Thoracic aorta (tissue), 2 donors: Measurements from ENCODE around the gene RBM18. TPM values are rescaled to one million over a fixed set of nuclear protein-coding genes. Genes with fewer than 3 reads are reported as not detected.

Experiments used
- ATAC-seq: fragments of 150-250 bp; one replicate; pipeline ENCODE4 v1.8.0; 2017; ENCODE audit warnings: low read depth; ENCODE audit not compliant: insufficient number of reproducible peaks, low FRiP score
- DNase-seq: peaks from one replicate; pipeline ENCODE4 v3.0.0-alpha.2; 2020; ENCODE audit warnings: low spot score
- H3K27ac ChIP-seq, 2 donors: fragments of 200-600 bp; sonication (generic); 1 replicate in 1 of 2; 2 replicates in 1 of 2; pipeline ENCODE4 v1.5.1; 2016; ENCODE audit warnings: mild to moderate bottlenecking in 2 of 2, moderate library complexity in 2 of 2
- H3K27me3 ChIP-seq: fragments of 200-600 bp; sonication (generic); replicated peaks from 2 replicates; pipeline ENCODE4 v1.6.0; 2016; ENCODE audit warnings: mild to moderate bottlenecking; ENCODE audit not compliant: insufficient read depth
- H3K36me3 ChIP-seq: fragments of 200-600 bp; sonication (generic); one replicate; pipeline ENCODE4 v1.5.1; 2016
- H3K4me1 ChIP-seq, 2 donors: fragments of 200-600 bp; sonication (generic); 1 replicate in 1 of 2; 2 replicates in 1 of 2; pipeline versions ENCODE4 v1.5.1 to v1.6.0; 2016; ENCODE audit warnings: low read depth in 2 of 2, mild to moderate bottlenecking in 1 of 2; ENCODE audit not compliant: control insufficient read depth in 1 of 2
- H3K4me3 ChIP-seq: fragments of 200-600 bp; sonication (generic); 2 replicates; pipeline ENCODE4 v1.5.1; 2016; ENCODE audit warnings: mild to moderate bottlenecking
- H3K9me3 ChIP-seq: fragments of 200-600 bp; sonication (generic); 2 replicates; pipeline ENCODE4 v1.5.1; 2016
- total RNA-seq, 2 donors: library from RNA; depleted of rRNA; stranded (reverse); fragments of >200 nt; gene quantifications; one replicate each; pipeline versions ENCODE4 v1.1.0 to v1.2.3, GENCODE V29; 2016
- TF ChIP-seq, protein P1 (sequence below): fragments of 200-600 bp; sonication (generic); IDR thresholded peaks from one replicate; pipeline ENCODE4 v1.5.1; 2019; ENCODE audit warnings: antibody characterized with exemption

The RBM18 gene
- total RNA-seq, 2 donors from 2014 or later = 7.3 to 10.5 TPM

DNA sequence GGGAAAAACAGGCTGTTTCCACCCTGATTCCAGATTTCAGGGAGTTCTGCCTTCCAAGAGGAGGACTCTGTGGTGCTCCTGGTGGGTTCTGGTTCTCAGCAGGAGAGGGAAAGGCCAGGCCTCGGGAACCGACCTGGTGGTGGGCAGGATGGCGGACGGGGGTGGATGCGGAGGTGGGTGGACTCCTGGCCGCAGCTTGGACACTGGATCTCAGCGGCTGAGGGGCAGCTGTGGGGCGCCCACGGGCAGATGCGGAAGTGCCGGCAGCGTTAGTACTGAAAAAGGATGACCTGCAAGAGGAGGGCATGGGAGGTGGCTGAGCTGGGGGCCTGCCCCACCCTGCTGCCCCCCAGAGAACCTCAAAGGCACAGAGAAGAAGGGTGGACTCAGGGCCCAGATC lies 60.1 kb downstream of the RBM18 start:
- H3K9me3 ChIP-seq = no peaks in the 10 kb centered on the region
- no peaks in the 10 kb centered on the region for H3K27me3 ChIP-seq
- no peak overlapping the region for H3K4me3 ChIP-seq
- ATAC-seq (no peak), DNase-seq (no peak)
- no peaks in the 10 kb centered on the region for H3K4me1 ChIP-seq
- H3K36me3 ChIP-seq = no peaks in the 10 kb centered on the region
- TF ChIP-seq, protein P1, sequence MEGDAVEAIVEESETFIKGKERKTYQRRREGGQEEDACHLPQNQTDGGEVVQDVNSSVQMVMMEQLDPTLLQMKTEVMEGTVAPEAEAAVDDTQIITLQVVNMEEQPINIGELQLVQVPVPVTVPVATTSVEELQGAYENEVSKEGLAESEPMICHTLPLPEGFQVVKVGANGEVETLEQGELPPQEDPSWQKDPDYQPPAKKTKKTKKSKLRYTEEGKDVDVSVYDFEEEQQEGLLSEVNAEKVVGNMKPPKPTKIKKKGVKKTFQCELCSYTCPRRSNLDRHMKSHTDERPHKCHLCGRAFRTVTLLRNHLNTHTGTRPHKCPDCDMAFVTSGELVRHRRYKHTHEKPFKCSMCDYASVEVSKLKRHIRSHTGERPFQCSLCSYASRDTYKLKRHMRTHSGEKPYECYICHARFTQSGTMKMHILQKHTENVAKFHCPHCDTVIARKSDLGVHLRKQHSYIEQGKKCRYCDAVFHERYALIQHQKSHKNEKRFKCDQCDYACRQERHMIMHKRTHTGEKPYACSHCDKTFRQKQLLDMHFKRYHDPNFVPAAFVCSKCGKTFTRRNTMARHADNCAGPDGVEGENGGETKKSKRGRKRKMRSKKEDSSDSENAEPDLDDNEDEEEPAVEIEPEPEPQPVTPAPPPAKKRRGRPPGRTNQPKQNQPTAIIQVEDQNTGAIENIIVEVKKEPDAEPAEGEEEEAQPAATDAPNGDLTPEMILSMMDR = no peak
- no peak overlapping the region for H3K27ac ChIP-seq

DNA sequence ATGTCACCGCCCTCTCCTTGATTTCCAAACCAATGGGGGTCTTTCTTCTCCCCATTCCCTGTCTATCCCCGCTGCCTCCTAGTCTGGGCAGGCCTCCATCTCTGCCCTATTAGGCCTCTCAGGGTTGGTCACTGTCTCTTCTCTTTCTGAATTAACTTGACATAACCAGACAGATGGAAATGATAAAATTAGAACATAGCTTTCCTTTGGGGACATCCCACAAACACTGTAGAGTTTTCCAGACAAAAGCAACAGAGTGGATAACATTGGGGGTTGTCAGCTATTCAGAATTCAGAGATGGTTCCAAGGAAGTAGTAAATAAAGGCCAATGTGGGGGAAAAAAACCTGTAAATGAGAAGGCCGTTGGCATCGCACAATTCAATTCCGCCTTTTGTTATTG lies 60.6 kb downstream of the RBM18 start:
- H3K36me3 ChIP-seq = no peaks in the 10 kb centered on the region

DNA sequence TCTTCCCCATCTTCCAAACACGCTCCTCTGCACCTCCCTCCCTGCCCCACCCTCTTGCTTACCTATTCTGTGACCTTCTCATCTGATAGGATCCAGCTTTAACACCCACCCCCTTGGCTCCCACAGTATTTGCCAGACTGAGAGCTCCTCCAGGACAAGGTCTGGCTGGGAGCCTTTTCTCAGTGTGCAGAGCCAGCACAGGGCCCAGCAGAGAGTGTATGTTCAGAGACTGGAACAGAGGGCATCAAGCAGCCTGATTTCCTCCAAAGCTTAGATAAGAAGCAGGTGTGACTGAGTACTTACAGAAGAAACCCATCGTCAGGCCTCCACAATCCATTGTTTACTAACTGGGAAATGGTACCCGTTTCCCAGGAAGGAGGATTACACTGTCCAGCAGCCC lies 62.5 kb downstream of the RBM18 start:
- no peak for DNase-seq
- Histone ChIP-seq H3K4me3 (no peak overlapping the region), H3K4me1 (no peaks in the 10 kb centered on the region)

More for the DNA sequence above, 60.6 kb downstream of the RBM18 start:
- no peaks in the 10 kb centered on the region for H3K27me3 ChIP-seq
- DNase-seq = no peak
- ATAC-seq = no peak
- H3K4me3 ChIP-seq = no peak overlapping the region
- TF ChIP-seq, protein P1 = no peak
- no peak overlapping the region for H3K27ac ChIP-seq
- H3K9me3 ChIP-seq = no peaks in the 10 kb centered on the region
- H3K4me1 ChIP-seq = no peaks in the 10 kb centered on the region

DNA sequence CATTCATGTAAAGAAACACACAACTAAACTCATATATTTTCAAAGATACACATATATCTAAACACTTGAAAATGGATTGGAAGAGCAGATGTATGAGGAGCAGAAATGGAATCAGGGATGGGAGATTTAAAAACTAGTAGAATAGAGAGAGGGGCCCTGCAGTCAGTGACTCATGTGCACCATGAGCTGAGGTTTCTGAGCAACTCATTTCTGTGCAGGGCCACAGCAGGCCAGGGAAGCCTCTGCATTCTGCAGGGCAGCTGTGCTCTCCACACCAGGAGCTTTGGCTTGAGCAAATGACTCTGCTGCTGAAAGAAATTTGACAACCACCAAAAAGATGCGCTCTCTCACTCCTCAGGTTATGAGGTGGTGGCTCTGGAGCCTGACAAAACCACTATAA lies 63.0 kb downstream of the RBM18 start:
- H3K4me3 ChIP-seq = no peak overlapping the region
- TF ChIP-seq, protein P1 = no peak
- ATAC-seq (no peak), DNase-seq (no peak)
- no peak overlapping the region for H3K27ac ChIP-seq
- no peaks in the 10 kb centered on the region for H3K4me1 ChIP-seq
- H3K9me3 ChIP-seq = no peaks in the 10 kb centered on the region
- H3K27me3 ChIP-seq = no peaks in the 10 kb centered on the region
- H3K36me3 ChIP-seq = no peaks in the 10 kb centered on the region

More for the DNA sequence above, 62.5 kb downstream of the RBM18 start:
- Histone ChIP-seq H3K27me3 (no peaks in the 10 kb centered on the region), H3K27ac (no peak overlapping the region), H3K36me3 (no peaks in the 10 kb centered on the region), H3K9me3 (no peaks in the 10 kb centered on the region)
- TF ChIP-seq, protein P1 = no peak
- no peak for ATAC-seq

DNA sequence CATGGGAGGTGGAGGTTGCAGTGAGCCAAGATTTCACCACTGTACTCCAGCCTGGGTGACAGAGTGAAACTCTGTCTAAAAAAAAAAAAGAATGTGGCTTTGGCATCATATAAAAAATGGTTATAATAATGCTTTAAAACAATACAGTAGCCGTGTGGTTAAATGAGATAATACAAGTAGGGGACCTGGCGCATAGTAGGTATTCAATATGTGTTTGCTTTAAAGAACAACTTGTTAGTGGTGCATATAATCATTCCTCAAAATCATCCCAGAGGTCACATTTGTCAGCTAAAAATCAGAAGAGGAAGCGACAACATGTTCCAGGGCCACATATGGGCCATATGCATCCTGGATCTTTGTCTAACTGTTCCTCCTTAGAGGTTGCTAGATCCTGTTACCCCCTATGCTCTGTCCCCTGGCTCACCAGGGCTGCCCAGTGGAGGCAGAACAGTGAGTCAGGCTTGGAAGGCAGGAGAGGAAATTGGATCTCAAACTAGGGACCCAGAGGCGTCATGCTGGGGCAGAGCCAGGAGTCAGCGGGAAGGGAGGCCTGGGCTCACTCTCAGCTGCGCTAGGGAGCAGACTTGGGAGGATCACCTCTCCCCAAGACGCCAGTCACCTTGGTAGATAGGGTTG lies 63.6 kb downstream of the RBM18 start:
- H3K27ac ChIP-seq = no peak overlapping the region
- ATAC-seq (no peak), DNase-seq (no peak)
- H3K27me3 ChIP-seq = no peaks in the 10 kb centered on the region
- no peaks in the 10 kb centered on the region for H3K36me3 ChIP-seq
- H3K9me3 ChIP-seq = no peaks in the 10 kb centered on the region
- TF ChIP-seq, protein P1 = no peak
- H3K4me3 ChIP-seq = no peak overlapping the region
- no peaks in the 10 kb centered on the region for H3K4me1 ChIP-seq
